ENCODE data around the gene FCRL3. TPM values are rescaled to one million over a fixed set of nuclear protein-coding genes. Genes with fewer than 3 reads are reported as not detected.

The FCRL3 gene
- total and polyA plus RNA-seq, 2 of the 4 experiments (the other 2 are of a cell fraction) = not detected

DNA sequence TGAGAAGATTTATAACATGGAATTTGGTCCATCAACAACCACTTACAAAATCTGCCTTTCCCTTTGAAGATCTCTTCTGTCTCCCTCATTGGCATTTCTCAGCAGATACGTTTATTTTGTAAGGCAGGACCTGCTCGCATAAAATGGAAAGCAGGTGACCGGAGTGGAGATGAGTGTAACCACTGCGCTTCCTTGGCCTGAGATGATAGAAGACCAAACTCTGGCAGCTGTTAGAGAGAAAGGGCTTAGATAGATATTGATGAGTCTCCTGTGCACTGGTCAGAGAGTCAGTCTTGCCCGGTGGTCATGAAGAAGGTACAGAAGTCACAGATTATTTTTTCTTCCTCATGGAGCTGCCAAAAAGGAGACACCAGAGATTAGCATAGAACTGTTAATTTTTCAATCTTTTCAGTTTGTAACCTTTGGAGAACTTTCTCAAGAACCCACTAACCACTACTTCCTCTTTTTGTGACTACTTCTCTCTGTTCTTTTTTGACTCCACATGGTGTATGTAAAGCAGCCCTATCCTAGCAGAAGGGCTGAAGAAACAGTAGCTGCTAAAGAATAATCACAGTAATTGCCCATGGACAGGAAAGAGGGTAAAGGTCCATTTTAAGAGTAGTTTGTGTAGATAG, 47.6 kb downstream of the FCRL3 start:
- H4K20me1 ChIP-seq (ENCODE audit: insufficient read depth, low read length) = no peaks in the 10 kb centered on the region
- H2AK5ac ChIP-seq (ENCODE audit: low read depth, low read length) = no peak overlapping the region
- H2BK5ac ChIP-seq (ENCODE audit: low read depth, low read length, poor library complexity, severe bottlenecking) = no peak overlapping the region
- H3K4ac ChIP-seq (ENCODE audit: low read depth, low read length) = no peak overlapping the region
- H2BK15ac ChIP-seq (ENCODE audit: low read depth, low read length) = no peak overlapping the region
- no peak overlapping the region for H3K23ac ChIP-seq (ENCODE audit: low read depth, low read length)
- no peak overlapping the region for H2AFZ ChIP-seq (replicated peaks; ENCODE audit: low read length, poor library complexity)
- H2BK20ac ChIP-seq (ENCODE audit: low read depth, low read length) = no peak overlapping the region
- H3K79me1 ChIP-seq (ENCODE audit: low read depth in 1 of 2, low read length in 2 of 2) = no peaks in the 10 kb centered on the region
- no peak overlapping the region for H3K18ac ChIP-seq (ENCODE audit: low read depth, low read length)
- in situ Hi-C loops (cut with MboI; ENCODE audit: low sequenced_read_pairs) = no loop called here
- no peak for TF ChIP-seq CHD1 (IDR thresholded peaks at IDR 0.05; ENCODE audit: low read depth, low read length)
- TF ChIP-seq RFX5 (IDR thresholded peaks at IDR 0.05; ENCODE audit: low read depth, low read length) = no peak
- TF ChIP-seq, protein P1, sequence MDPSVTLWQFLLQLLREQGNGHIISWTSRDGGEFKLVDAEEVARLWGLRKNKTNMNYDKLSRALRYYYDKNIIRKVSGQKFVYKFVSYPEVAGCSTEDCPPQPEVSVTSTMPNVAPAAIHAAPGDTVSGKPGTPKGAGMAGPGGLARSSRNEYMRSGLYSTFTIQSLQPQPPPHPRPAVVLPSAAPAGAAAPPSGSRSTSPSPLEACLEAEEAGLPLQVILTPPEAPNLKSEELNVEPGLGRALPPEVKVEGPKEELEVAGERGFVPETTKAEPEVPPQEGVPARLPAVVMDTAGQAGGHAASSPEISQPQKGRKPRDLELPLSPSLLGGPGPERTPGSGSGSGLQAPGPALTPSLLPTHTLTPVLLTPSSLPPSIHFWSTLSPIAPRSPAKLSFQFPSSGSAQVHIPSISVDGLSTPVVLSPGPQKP (IDR thresholded peaks at IDR 0.05; ENCODE audit: borderline replicate concordance, low read depth, low read length) = no peak
- no peaks in the 10 kb centered on the region for H3K9me3 ChIP-seq (ENCODE audit: control insufficient read depth, insufficient read depth, low read length)
- no peak overlapping the region for H3K27ac ChIP-seq (ENCODE audit: insufficient read depth, low read length)
- H4K91ac ChIP-seq (ENCODE audit: insufficient read depth, low read depth, low read length) = no peak overlapping the region
- no peak overlapping the region for H3K56ac ChIP-seq (ENCODE audit: extremely low read depth, insufficient read depth, low read length)
- no peak overlapping the region for H3K14ac ChIP-seq (replicated peaks; ENCODE audit: low read depth, low read length)
- DNase-seq = no peak
- no peaks in the 10 kb centered on the region for H3K4me1 ChIP-seq (ENCODE audit: control insufficient read depth, insufficient read depth, low read length)
- CTCF ChIA-PET = interaction anchor here (0.6 kb wide), 1 partner anchor 11 kb away, joined by 4 read pairs; no protein-coding TSS in a partner anchor
- no peaks in the 10 kb centered on the region for H3K27me3 ChIP-seq (ENCODE audit: control insufficient read depth, insufficient read depth, low read length)
- intact Hi-C loops (cut with micrococcal nuclease) = no loop called here
- no peak for ATAC-seq (ENCODE audit: low read depth)
- dilution Hi-C loops (cut with HindIII; ENCODE audit: low sequenced_read_pairs, unreplicated experiment) = no loop called here
- no peaks in the 10 kb centered on the region for H3K36me3 ChIP-seq (ENCODE audit: control insufficient read depth, insufficient read depth, low read length)
- POLR2A ChIA-PET (ENCODE audit: unreplicated experiment) = no interaction called here
- H3K9ac ChIP-seq (ENCODE audit: low read depth, low read length) = no peak overlapping the region
- no peak overlapping the region for H4K5ac ChIP-seq (ENCODE audit: low read depth, low read length)
- H3K4me2 ChIP-seq (ENCODE audit: low read depth, low read length) = no peak overlapping the region
- no peak overlapping the region for H3K4me3 ChIP-seq (ENCODE audit: insufficient read depth, low read depth, low read length)
- no peak overlapping the region for H2BK120ac ChIP-seq (ENCODE audit: low read depth, low read length)
- H3K9me1 ChIP-seq (ENCODE audit: insufficient read depth, low read length) = no peaks in the 10 kb centered on the region
- H4K8ac ChIP-seq (ENCODE audit: low read depth in 2 of 2, low read length in 2 of 2) = no peak overlapping the region
- BruUV-seq (replicated peaks) = no TSS peak
- WGBS, 2 experiments (ENCODE audit: extremely low coverage in 2 of 2, insufficient read length in 1 of 2) = 66% methylated on average over 3 of the region's 5 CpGs; no CpG with 5 or more reads in 1 of the 2 experiments
- H2AK9ac ChIP-seq (replicated peaks; ENCODE audit: low read depth, low read length, poor library complexity) = no peak overlapping the region
